ENCODE data around the gene DLGAP1. TPM values are rescaled to one million over a fixed set of nuclear protein-coding genes. Genes with fewer than 3 reads are reported as not detected.

Gene DLGAP1
- total RNA-seq, 1 donor from 2014 or later = 0.86 TPM

- intact Hi-C loops (cut with micrococcal nuclease) = no loop called here
Observed at GRCh38 chr18:3794537-3795348, 660.4 kb downstream of the DLGAP1 start.

GRCh38 chr18:3793545-3793944 lies 661.6 kb downstream of the DLGAP1 start:
- intact Hi-C loops (cut with micrococcal nuclease) = no loop called here

GRCh38 chr18:3793111-3793510 lies 662.0 kb downstream of the DLGAP1 start:
- intact Hi-C loops (cut with micrococcal nuclease) = no loop called here

- intact Hi-C loops (cut with micrococcal nuclease) = no loop called here
Observed at GRCh38 chr18:3792711-3793110, 662.4 kb downstream of the DLGAP1 start.

- intact Hi-C loops (cut with micrococcal nuclease) = no loop called here
Observed at GRCh38 chr18:3791238-3791637, 663.9 kb downstream of the DLGAP1 start.

GRCh38 chr18:3790703-3791102 lies 664.4 kb downstream of the DLGAP1 start:
- intact Hi-C loops (cut with micrococcal nuclease) = no loop called here

- intact Hi-C loops (cut with micrococcal nuclease) = no loop called here
Observed at GRCh38 chr18:3789525-3789924, 665.6 kb downstream of the DLGAP1 start.

- intact Hi-C loops (cut with micrococcal nuclease) = no loop called here
Observed at GRCh38 chr18:3784949-3785348, 670.2 kb downstream of the DLGAP1 start.

- intact Hi-C loops (cut with micrococcal nuclease) = no loop called here
Observed at GRCh38 chr18:3782901-3783300, 672.2 kb downstream of the DLGAP1 start.

- intact Hi-C loops (cut with micrococcal nuclease) = no loop called here
Observed at GRCh38 chr18:3777719-3778118, 677.4 kb downstream of the DLGAP1 start.

GRCh38 chr18:3777122-3777521 lies 678.0 kb downstream of the DLGAP1 start:
- intact Hi-C loops (cut with micrococcal nuclease) = no loop called here

- intact Hi-C loops (cut with micrococcal nuclease) = no loop called here
Observed at GRCh38 chr18:3775996-3776395, 679.1 kb downstream of the DLGAP1 start.

- intact Hi-C loops (cut with micrococcal nuclease) = no loop called here
Observed at GRCh38 chr18:3773303-3773702, 681.8 kb downstream of the DLGAP1 start.

- intact Hi-C loops (cut with micrococcal nuclease) = loop anchor here (1.0 kb wide), 6 partner anchors 99 to 1286 kb away; no protein-coding TSS in a partner anchor
Observed at GRCh38 chr18:3771121-3771971, 683.8 kb downstream of the DLGAP1 start.

GRCh38 chr18:3761266-3761665 lies 693.8 kb downstream of the DLGAP1 start:
- intact Hi-C loops (cut with micrococcal nuclease) = no loop called here

GRCh38 chr18:3760741-3761140 lies 694.4 kb downstream of the DLGAP1 start:
- intact Hi-C loops (cut with micrococcal nuclease) = no loop called here

GRCh38 chr18:3759099-3759498 lies 696.0 kb downstream of the DLGAP1 start:
- intact Hi-C loops (cut with micrococcal nuclease) = no loop called here

GRCh38 chr18:3758531-3758930 lies 696.6 kb downstream of the DLGAP1 start:
- intact Hi-C loops (cut with micrococcal nuclease) = no loop called here

- intact Hi-C loops (cut with micrococcal nuclease) = no loop called here
Observed at GRCh38 chr18:3757361-3757760, 697.7 kb downstream of the DLGAP1 start.

- intact Hi-C loops (cut with micrococcal nuclease) = no loop called here
Observed at GRCh38 chr18:3753106-3753505, 702.0 kb downstream of the DLGAP1 start.

GRCh38 chr18:3748086-3748485 lies 707.0 kb downstream of the DLGAP1 start:
- intact Hi-C loops (cut with micrococcal nuclease) = no loop called here
